Liver (tissue), 9 donors: ENCODE data around the gene TTLL7. TPM values are rescaled to one million over a fixed set of nuclear protein-coding genes. Genes with fewer than 3 reads are reported as not detected.

ENCODE experiments used
- DNase-seq: peaks from one replicate; pipeline ENCODE4 v3.0.0-alpha.2; 2017; ENCODE audit warnings: low spot score
- H3K27ac ChIP-seq, 2 donors: one replicate each; pipeline ENCODE4 v1.7.0; 2013; ENCODE audit warnings: inconsistent platforms in 2 of 2, low read length in 2 of 2, control low read depth in 1 of 2, low read depth in 1 of 2, mild to moderate bottlenecking in 1 of 2
- H3K27me3 ChIP-seq, 4 donors: one replicate each; pipeline versions ENCODE4 v1.6.1 to v1.7.0; 2013; ENCODE audit warnings: low read length in 3 of 4, inconsistent platforms in 1 of 4, mild to moderate bottlenecking in 1 of 4, moderate library complexity in 1 of 4; ENCODE audit not compliant: control insufficient read depth in 4 of 4, insufficient read depth in 4 of 4
- H3K36me3 ChIP-seq, 4 donors: one replicate each; pipeline versions ENCODE4 v1.6.1 to v1.7.0; 2013; ENCODE audit warnings: low read length in 3 of 4, mild to moderate bottlenecking in 3 of 4, low read depth in 1 of 4, moderate library complexity in 1 of 4; ENCODE audit not compliant: control insufficient read depth in 4 of 4, insufficient read depth in 3 of 4
- H3K4me1 ChIP-seq, 4 donors: one replicate each; pipeline versions ENCODE4 v1.6.1 to v1.7.0; 2013; ENCODE audit warnings: low read length in 3 of 4, mild to moderate bottlenecking in 3 of 4, moderate library complexity in 1 of 4; ENCODE audit not compliant: control insufficient read depth in 4 of 4, insufficient read depth in 4 of 4
- H3K4me3 ChIP-seq, 3 donors: one replicate each; pipeline versions ENCODE4 v1.6.1 to v1.7.0; 2013; ENCODE audit warnings: low read length in 3 of 3, control low read depth in 1 of 3, low read depth in 1 of 3, mild to moderate bottlenecking in 1 of 3
- H3K9ac ChIP-seq, 2 donors: one replicate each; pipeline ENCODE4 v1.7.0; 2013; ENCODE audit warnings: low read length in 2 of 2, mild to moderate bottlenecking in 2 of 2, moderate library complexity in 2 of 2, control low read depth in 1 of 2, low read depth in 1 of 2
- H3K9me3 ChIP-seq, 4 donors: one replicate each; pipeline versions ENCODE4 v1.6.1 to v1.7.0; 2013; ENCODE audit warnings: low read length in 3 of 4; ENCODE audit not compliant: control insufficient read depth in 4 of 4
- ATF3 ChIP-seq: IDR thresholded peaks from 2 replicates; pipeline ENCODE4 v1.6.1; 2016; ENCODE audit warnings: antibody characterized with exemption
- EGR1 ChIP-seq, 2 donors: IDR thresholded peaks; 2 replicates each; pipeline ENCODE4 v1.6.1; 2016 to 2018; ENCODE audit warnings: antibody characterized with exemption in 2 of 2, low read depth in 2 of 2
- FOXA1 ChIP-seq: IDR thresholded peaks from 2 replicates; pipeline ENCODE4 v1.6.1; 2016; ENCODE audit warnings: antibody characterized with exemption
- FOXA2 ChIP-seq: IDR thresholded peaks from 2 replicates; pipeline ENCODE4 v1.6.1; 2016; ENCODE audit warnings: antibody characterized with exemption
- GABPA ChIP-seq, 2 donors: IDR thresholded peaks in 1 of 2; conservative IDR thresholded peaks in 1 of 2; 2 replicates each; pipeline ENCODE4 v1.6.1; 2016; ENCODE audit warnings: antibody characterized with exemption in 2 of 2, mild to moderate bottlenecking in 1 of 2, moderate library complexity in 1 of 2
- HNF4A ChIP-seq, 2 donors: conservative IDR thresholded peaks; 2 replicates each; pipeline ENCODE4 v1.6.1; 2016; ENCODE audit warnings: antibody characterized with exemption in 2 of 2, mild to moderate bottlenecking in 2 of 2
- HNF4G ChIP-seq: IDR thresholded peaks from 2 replicates; pipeline ENCODE4 v1.6.1; 2016; ENCODE audit warnings: antibody characterized with exemption
- JUND ChIP-seq, 2 donors: IDR thresholded peaks; 2 replicates each; pipeline ENCODE4 v1.6.1; 2016; ENCODE audit warnings: antibody characterized with exemption in 2 of 2
- NR2F2 ChIP-seq: IDR thresholded peaks from 2 replicates; pipeline ENCODE4 v1.6.1; 2016; ENCODE audit warnings: antibody characterized with exemption
- RAD21 ChIP-seq, 2 donors: IDR thresholded peaks; 2 replicates each; pipeline ENCODE4 v1.6.1; 2016; ENCODE audit warnings: antibody characterized with exemption in 2 of 2, mild to moderate bottlenecking in 2 of 2
- REST ChIP-seq: IDR thresholded peaks from 2 replicates; pipeline ENCODE4 v1.6.1; 2016; ENCODE audit warnings: antibody characterized with exemption, mild to moderate bottlenecking
- RXRA ChIP-seq, 2 donors: IDR thresholded peaks; 2 replicates each; pipeline ENCODE4 v1.6.1; 2017 to 2018; ENCODE audit warnings: antibody characterized with exemption in 2 of 2, mild to moderate bottlenecking in 1 of 2
- SP1 ChIP-seq: IDR thresholded peaks from 2 replicates; pipeline ENCODE4 v1.6.1; 2018; ENCODE audit warnings: antibody characterized with exemption, mild to moderate bottlenecking
- TAF1 ChIP-seq: conservative IDR thresholded peaks from 2 replicates; pipeline ENCODE4 v1.6.1; 2016; ENCODE audit warnings: antibody characterized with exemption, mild to moderate bottlenecking
- YY1 ChIP-seq: IDR thresholded peaks from 2 replicates; pipeline ENCODE4 v1.6.1; 2016; ENCODE audit warnings: antibody characterized with exemption, mild to moderate bottlenecking
- WGBS: extraction: QIAGEN DNeasy Blood & Tissue Kit; methylation state at CpG from one replicate; pipeline ENCODE4 v1.1.7; 2013; 5-methylcytosine and 5-hydroxymethylcytosine counted together
- polyA plus RNA-seq, 2 donors: library from polyadenylated mRNA; stranded (reverse) in 1 of 2; unstranded in 1 of 2; fragments of 200-250 nt in 1 of 2; fragments of >200 nt in 1 of 2; fragmentation: Nextera tagmentation in 1 of 2; extraction: Ambion mirVana in 1 of 2; gene quantifications; one replicate each; pipeline versions ENCODE4 v1.2.1 to v1.2.3, GENCODE V29; 2013 to 2015
- total RNA-seq, 2 donors: library from RNA; depleted of rRNA; stranded (reverse); fragments of >200 nt; gene quantifications; one replicate each; pipeline ENCODE4 v1.2.3, GENCODE V29; 2014
- TF ChIP-seq, protein P1 (sequence below): IDR thresholded peaks from 2 replicates; pipeline ENCODE4 v1.6.1; 2016; ENCODE audit warnings: antibody characterized with exemption
- TF ChIP-seq, protein P2 (sequence below): IDR thresholded peaks from 2 replicates; pipeline ENCODE4 v1.6.1; 2016; ENCODE audit warnings: antibody characterized with exemption
- TF ChIP-seq, protein P3 (sequence below): fragments of 150-350 bp; IDR thresholded peaks from 2 replicates; pipeline ENCODE4 v1.5.1; 2017; ENCODE audit warnings: improper control_type of control experiment, low read depth, low read length; ENCODE audit not compliant: missing input control
- donor health status: healthy.
- donor health status: healthy.
- donor health status: healthy.
- donor health status: healthy.
- donor health status: healthy.

Gene TTLL7
- total and polyA plus RNA-seq, 4 donors: 1.1 to 6.0 (median 1.9) TPM

DNA sequence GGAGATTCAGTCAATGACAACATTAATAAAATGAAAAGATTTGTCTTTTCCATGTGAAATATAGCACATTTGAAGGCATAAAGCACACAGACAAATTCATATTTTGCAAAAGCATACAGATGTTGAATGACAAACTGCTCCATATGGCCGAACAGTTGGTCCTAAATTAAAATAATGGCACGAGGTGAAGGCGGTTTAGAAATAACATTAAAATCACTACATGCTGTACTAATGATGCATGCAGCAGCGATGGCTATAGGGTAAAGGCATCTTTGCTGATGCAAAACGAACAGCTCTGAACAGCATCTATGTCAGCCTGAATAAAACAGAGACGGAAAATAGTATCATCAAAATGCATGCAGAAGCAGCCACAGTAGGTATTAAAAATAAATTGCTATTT is 102.6 kb downstream of the TTLL7 start:
- Histone ChIP-seq H3K36me3 (no peaks in the 10 kb centered on the region), H3K27me3 (no peaks in the 10 kb centered on the region), H3K4me1 (peaks cover 0 to 5% (median 2%) of the 10 kb centered on the region in 4 donors), H3K27ac (no peak overlapping the region), H3K9me3 (no peaks in the 10 kb centered on the region), H3K4me3 (no peak overlapping the region), H3K9ac (no peak overlapping the region)
- no peak for DNase-seq
- 94% methylated on average over 6 of the region's 6 CpGs for WGBS
- TF ChIP-seq RAD21 (IDR thresholded peaks at IDR 0.05) (no peak), GABPA (IDR thresholded peaks at IDR 0.05 in 1 of 2, conservative IDR thresholded peaks at IDR 0.05 in 1 of 2) (no peak), EGR1 (IDR thresholded peaks at IDR 0.05; ENCODE audit: low read depth in 2 of 2) (no peak), HNF4G (no peak), HNF4A (conservative IDR thresholded peaks at IDR 0.05) (no peak), FOXA2 (no peak), REST (no peak), RXRA (IDR thresholded peaks at IDR 0.05) (no peak), FOXA1 (no peak), ATF3 (no peak), JUND (IDR thresholded peaks at IDR 0.05) (no peak), YY1 (no peak), NR2F2 (no peak), TAF1 (no peak), SP1 (no peak)
- TF ChIP-seq, protein P1, sequence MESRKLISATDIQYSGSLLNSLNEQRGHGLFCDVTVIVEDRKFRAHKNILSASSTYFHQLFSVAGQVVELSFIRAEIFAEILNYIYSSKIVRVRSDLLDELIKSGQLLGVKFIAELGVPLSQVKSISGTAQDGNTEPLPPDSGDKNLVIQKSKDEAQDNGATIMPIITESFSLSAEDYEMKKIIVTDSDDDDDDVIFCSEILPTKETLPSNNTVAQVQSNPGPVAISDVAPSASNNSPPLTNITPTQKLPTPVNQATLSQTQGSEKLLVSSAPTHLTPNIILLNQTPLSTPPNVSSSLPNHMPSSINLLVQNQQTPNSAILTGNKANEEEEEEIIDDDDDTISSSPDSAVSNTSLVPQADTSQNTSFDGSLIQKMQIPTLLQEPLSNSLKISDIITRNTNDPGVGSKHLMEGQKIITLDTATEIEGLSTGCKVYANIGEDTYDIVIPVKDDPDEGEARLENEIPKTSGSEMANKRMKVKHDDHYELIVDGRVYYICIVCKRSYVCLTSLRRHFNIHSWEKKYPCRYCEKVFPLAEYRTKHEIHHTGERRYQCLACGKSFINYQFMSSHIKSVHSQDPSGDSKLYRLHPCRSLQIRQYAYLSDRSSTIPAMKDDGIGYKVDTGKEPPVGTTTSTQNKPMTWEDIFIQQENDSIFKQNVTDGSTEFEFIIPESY: no peak
- TF ChIP-seq, protein P2, sequence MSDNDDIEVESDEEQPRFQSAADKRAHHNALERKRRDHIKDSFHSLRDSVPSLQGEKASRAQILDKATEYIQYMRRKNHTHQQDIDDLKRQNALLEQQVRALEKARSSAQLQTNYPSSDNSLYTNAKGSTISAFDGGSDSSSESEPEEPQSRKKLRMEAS: no peak
- TF ChIP-seq, protein P3, sequence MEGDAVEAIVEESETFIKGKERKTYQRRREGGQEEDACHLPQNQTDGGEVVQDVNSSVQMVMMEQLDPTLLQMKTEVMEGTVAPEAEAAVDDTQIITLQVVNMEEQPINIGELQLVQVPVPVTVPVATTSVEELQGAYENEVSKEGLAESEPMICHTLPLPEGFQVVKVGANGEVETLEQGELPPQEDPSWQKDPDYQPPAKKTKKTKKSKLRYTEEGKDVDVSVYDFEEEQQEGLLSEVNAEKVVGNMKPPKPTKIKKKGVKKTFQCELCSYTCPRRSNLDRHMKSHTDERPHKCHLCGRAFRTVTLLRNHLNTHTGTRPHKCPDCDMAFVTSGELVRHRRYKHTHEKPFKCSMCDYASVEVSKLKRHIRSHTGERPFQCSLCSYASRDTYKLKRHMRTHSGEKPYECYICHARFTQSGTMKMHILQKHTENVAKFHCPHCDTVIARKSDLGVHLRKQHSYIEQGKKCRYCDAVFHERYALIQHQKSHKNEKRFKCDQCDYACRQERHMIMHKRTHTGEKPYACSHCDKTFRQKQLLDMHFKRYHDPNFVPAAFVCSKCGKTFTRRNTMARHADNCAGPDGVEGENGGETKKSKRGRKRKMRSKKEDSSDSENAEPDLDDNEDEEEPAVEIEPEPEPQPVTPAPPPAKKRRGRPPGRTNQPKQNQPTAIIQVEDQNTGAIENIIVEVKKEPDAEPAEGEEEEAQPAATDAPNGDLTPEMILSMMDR: no peak
